H9 (cell line): ENCODE measurements around the gene TRANK1. TPM values are rescaled to one million over a fixed set of nuclear protein-coding genes. Genes with fewer than 3 reads are reported as not detected.
A peak's percentile ranks its signal among the peaks of the same experiment; 100 is the strongest.

Source experiments
- DNase-seq: peaks from one replicate; pipeline ENCODE4 v3.0.0-alpha.2; 2017
- H2AFZ ChIP-seq: one replicate; pipeline ENCODE4 v1.6.1; 2013; ENCODE audit warnings: mild to moderate bottlenecking, low read length, control low read depth, moderate library complexity
- H2AK5ac ChIP-seq: 2 replicates; pipeline ENCODE4 v1.6.1; 2013; ENCODE audit warnings: low read length, control low read depth, mixed read lengths; ENCODE audit not compliant: insufficient read length
- H2BK120ac ChIP-seq: one replicate; pipeline ENCODE4 v1.6.1; 2013; ENCODE audit warnings: low read depth, mild to moderate bottlenecking, low read length, control low read depth, inconsistent platforms; ENCODE audit not compliant: poor library complexity, severe bottlenecking
- H2BK12ac ChIP-seq: 2 replicates; pipeline ENCODE4 v1.6.1; 2013; ENCODE audit warnings: low read length, control low read depth, mixed read lengths, low read depth; ENCODE audit not compliant: insufficient read length
- H2BK15ac ChIP-seq: 2 replicates; pipeline ENCODE4 v1.6.1; 2013; ENCODE audit warnings: low read depth, low read length, control low read depth
- H2BK20ac ChIP-seq: one replicate; pipeline ENCODE4 v1.6.1; 2013; ENCODE audit warnings: low read depth, mild to moderate bottlenecking, low read length, control low read depth, inconsistent platforms; ENCODE audit not compliant: poor library complexity, severe bottlenecking
- H2BK5ac ChIP-seq: 2 replicates; pipeline ENCODE4 v1.6.1; 2013; ENCODE audit warnings: low read length, control low read depth, mixed read lengths; ENCODE audit not compliant: insufficient read length
- H3K14ac ChIP-seq: 2 replicates; pipeline ENCODE4 v1.6.1; 2013; ENCODE audit warnings: low read length, control low read depth; ENCODE audit not compliant: insufficient read depth
- H3K18ac ChIP-seq: 2 replicates; pipeline ENCODE4 v1.6.1; 2013; ENCODE audit warnings: low read depth, mild to moderate bottlenecking, mixed read lengths, low read length, control low read depth; ENCODE audit not compliant: insufficient read length
- H3K23ac ChIP-seq: 2 replicates; pipeline ENCODE4 v1.6.1; 2013; ENCODE audit warnings: low read length, control low read depth, mixed read lengths, low read depth; ENCODE audit not compliant: insufficient read length
- H3K23me2 ChIP-seq: 2 replicates; pipeline ENCODE4 v1.6.1; 2013; ENCODE audit warnings: low read depth, mild to moderate bottlenecking, mixed read lengths, low read length, control low read depth; ENCODE audit not compliant: insufficient read length, poor library complexity, severe bottlenecking
- H3K27ac ChIP-seq: 2 replicates; pipeline ENCODE4 v1.5.1; 2013; ENCODE audit warnings: low read length, control low read depth, mixed read lengths, low read depth; ENCODE audit not compliant: insufficient read length
- H3K27me3 ChIP-seq: 2 replicates; pipeline ENCODE4 v1.6.1; 2013; ENCODE audit warnings: low read length, control low read depth, inconsistent platforms; ENCODE audit not compliant: insufficient read depth
- H3K4ac ChIP-seq: 2 replicates; pipeline ENCODE4 v1.6.1; 2013; ENCODE audit warnings: low read depth, mild to moderate bottlenecking, control low read depth, inconsistent platforms, low read length, moderate library complexity
- H3K4me1 ChIP-seq: 2 replicates; pipeline ENCODE4 v1.6.1; 2013; ENCODE audit warnings: low read length, control low read depth, inconsistent platforms; ENCODE audit not compliant: insufficient read depth
- H3K4me2 ChIP-seq: 2 replicates; pipeline ENCODE4 v1.6.1; 2013; ENCODE audit warnings: low read length, control low read depth, mixed read lengths; ENCODE audit not compliant: insufficient read length, insufficient read depth
- H3K56ac ChIP-seq: 2 replicates; pipeline ENCODE4 v1.6.1; 2013; ENCODE audit warnings: low read depth, mild to moderate bottlenecking, mixed read lengths, low read length, control low read depth; ENCODE audit not compliant: insufficient read length
- H3K79me1 ChIP-seq: 2 replicates; pipeline ENCODE4 v1.6.1; 2013; ENCODE audit warnings: low read depth, mild to moderate bottlenecking, moderate library complexity, low read length, control low read depth, inconsistent platforms; ENCODE audit not compliant: insufficient read depth, poor library complexity, severe bottlenecking
- H3K79me2 ChIP-seq: 2 replicates; pipeline ENCODE4 v1.6.1; 2013; ENCODE audit warnings: low read length, control low read depth, inconsistent platforms; ENCODE audit not compliant: insufficient read depth
- H3K9ac ChIP-seq: 2 replicates; pipeline ENCODE4 v1.6.1; 2013; ENCODE audit warnings: low read length, control low read depth, mixed read lengths; ENCODE audit not compliant: insufficient read length; ENCODE audit errors: extremely low read depth
- H3K9me3 ChIP-seq: one replicate; pipeline ENCODE4 v1.6.1; 2013; ENCODE audit warnings: low read depth, low read length, inconsistent platforms; ENCODE audit not compliant: control insufficient read depth
- H3T11ph ChIP-seq: one replicate; pipeline ENCODE4 v1.6.1; 2013; ENCODE audit warnings: mild to moderate bottlenecking, low read length, control low read depth, inconsistent platforms
- H4K20me1 ChIP-seq: one replicate; pipeline ENCODE4 v1.6.1; 2013; ENCODE audit not compliant: control insufficient read depth, insufficient read length, insufficient read depth
- H4K5ac ChIP-seq: 2 replicates; pipeline ENCODE4 v1.6.1; 2013; ENCODE audit warnings: low read depth, mild to moderate bottlenecking, mixed read lengths, low read length, control low read depth; ENCODE audit not compliant: insufficient read length
- H4K8ac ChIP-seq: replicated peaks from 2 replicates; pipeline ENCODE4 v1.6.1; 2013; ENCODE audit warnings: low read length, control low read depth, mixed read lengths, low read depth; ENCODE audit not compliant: insufficient read length
- H4K91ac ChIP-seq: 2 replicates; pipeline ENCODE4 v1.6.1; 2013; ENCODE audit warnings: low read depth, mild to moderate bottlenecking, moderate library complexity, mixed read lengths, low read length, control low read depth; ENCODE audit not compliant: insufficient read length
- H3K27ac Mint-ChIP-seq, 3 experiments: 2 replicates in 2 of 3; 3 replicates in 1 of 3; pipeline ENCODE4 v1.8.0; 2020 to 2021; ENCODE audit warnings: mixed read lengths in 3 of 3, mild to moderate bottlenecking in 1 of 3, moderate library complexity in 1 of 3
- H3K27me3 Mint-ChIP-seq: 2 replicates; pipeline ENCODE4 v1.8.0; 2021; ENCODE audit warnings: low read depth, mild to moderate bottlenecking, moderate library complexity, mixed read lengths
- H3K36me3 Mint-ChIP-seq, 3 experiments: 2 replicates in 2 of 3; 3 replicates in 1 of 3; pipeline ENCODE4 v1.8.0; 2020 to 2021; ENCODE audit warnings: low read depth in 3 of 3, mixed read lengths in 3 of 3; ENCODE audit not compliant: insufficient read depth in 1 of 3
- H3K4me1 Mint-ChIP-seq, 2 experiments: 2 replicates each; pipeline ENCODE4 v1.8.0; 2020; ENCODE audit warnings: mixed read lengths in 2 of 2
- H3K4me3 Mint-ChIP-seq, 2 experiments: 2 replicates in 1 of 2; 3 replicates in 1 of 2; pipeline ENCODE4 v1.8.0; 2020 to 2021; ENCODE audit warnings: mild to moderate bottlenecking in 2 of 2, mixed read lengths in 2 of 2, moderate library complexity in 1 of 2
- H3K9me3 Mint-ChIP-seq, 2 experiments: 2 replicates in 1 of 2; 3 replicates in 1 of 2; pipeline ENCODE4 v1.8.0; 2020; ENCODE audit warnings: mild to moderate bottlenecking in 2 of 2, mixed read lengths in 2 of 2, moderate library complexity in 1 of 2
- CTCF ChIP-seq: fragments of 200-600 bp; sonication (generic); conservative IDR thresholded peaks from 3 replicates; pipeline ENCODE4 v1.8.0; 2021; ENCODE audit warnings: antibody characterized with exemption, mild to moderate bottlenecking
- WGBS: extraction: QIAGEN DNeasy Blood & Tissue Kit; methylation state at CpG from one replicate; pipeline ENCODE4 v1.1.7; 2013; ENCODE audit warnings: missing lambda C conversion rate, low lambda C conversion rate, mixed read lengths; ENCODE audit not compliant: insufficient read length; ENCODE audit errors: extremely low coverage; 5-methylcytosine and 5-hydroxymethylcytosine counted together
- total RNA-seq: library from RNA; stranded (reverse); gene quantifications from 2 replicates; pipeline ENCODE4 v1.2.1, GENCODE V29; 2021

TRANK1 gene
- total RNA-seq, 1 experiment from 2014 or later = 5.9 TPM

- Mint-ChIP-seq H3K4me3 (peak overlapping the region in 1 of 2 experiments; percentile 56; a peak in 1 of 5 replicates), H3K36me3 (peaks cover 5 to 12% (median 5%) of the 10 kb centered on the region in 3 experiments), H3K4me1 (peaks cover 16 to 28% of the 10 kb centered on the region in 2 experiments), H3K27ac (no peak overlapping the region), H3K27me3 (peaks cover 43% of the 10 kb centered on the region), H3K9me3 (peaks cover 8 to 10% of the 10 kb centered on the region in 2 experiments)
- Histone ChIP-seq H2AK5ac (no peak overlapping the region), H3K27me3 (peaks cover 4% of the 10 kb centered on the region; the same call in 1 of the 2 replicates), H2BK5ac (no peak overlapping the region), H3K79me1 (no peaks in the 10 kb centered on the region), H4K5ac (no peak overlapping the region), H2BK20ac (no peak overlapping the region), H3T11ph (no peak overlapping the region), H3K23ac (no peak overlapping the region), H3K14ac (no peak overlapping the region), H3K27ac (no peak overlapping the region), H3K9me3 (no peaks in the 10 kb centered on the region), H2BK12ac (no peak overlapping the region), H2BK120ac (no peak overlapping the region), H3K18ac (no peak overlapping the region), H2BK15ac (no peak overlapping the region), H4K8ac (no peak overlapping the region), H3K4ac (no peak overlapping the region), H3K9ac (no peak overlapping the region), H3K23me2 (peaks cover 13% of the 10 kb centered on the region), H3K4me2 (no peak overlapping the region), H2AFZ (no peak overlapping the region), H3K4me1 (peaks cover 2% of the 10 kb centered on the region; the same call in 1 of the 2 replicates), H3K56ac (no peak overlapping the region), H4K20me1 (no peaks in the 10 kb centered on the region), H4K91ac (no peak overlapping the region), H3K79me2 (no peaks in the 10 kb centered on the region)
- no CpG with 5 or more reads among the region's 21 CpGs for WGBS
- no peak for DNase-seq
- no peak for TF ChIP-seq CTCF
Measured at GRCh38 chr3:36942638-36943248, 2.1 kb downstream of the TRANK1 start.
